ENCODE data around the gene CLTCL1.
"Not testable (repeated sequence)": the region's sequence is repeated elsewhere in the genome, so short reads cannot be mapped to it uniquely, and the experiment has no call there.

CLTCL1 gene

DNA sequence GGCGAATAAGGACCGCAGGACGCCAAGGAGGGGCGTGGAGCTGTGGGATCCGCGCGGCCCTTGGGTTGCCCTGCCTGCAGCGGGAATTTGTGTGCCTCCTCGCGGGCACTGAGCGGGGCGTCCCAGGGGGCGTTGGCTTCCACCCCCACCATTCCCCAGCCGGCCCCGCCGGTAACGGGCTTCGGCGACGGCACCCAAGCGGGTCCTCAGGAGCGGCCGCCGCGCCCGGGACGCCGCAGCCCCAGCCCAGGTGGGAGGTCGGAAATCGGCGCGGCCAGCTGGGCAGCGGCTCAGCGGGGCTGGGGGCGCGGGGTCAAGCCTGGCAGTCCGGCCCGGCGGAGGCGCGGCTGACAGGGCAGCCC lies 320 bp downstream of the CLTCL1 start:
- in situ Hi-C loops (cut with HindIII; ENCODE audit: low sequenced_read_pairs): no loop called here

DNA sequence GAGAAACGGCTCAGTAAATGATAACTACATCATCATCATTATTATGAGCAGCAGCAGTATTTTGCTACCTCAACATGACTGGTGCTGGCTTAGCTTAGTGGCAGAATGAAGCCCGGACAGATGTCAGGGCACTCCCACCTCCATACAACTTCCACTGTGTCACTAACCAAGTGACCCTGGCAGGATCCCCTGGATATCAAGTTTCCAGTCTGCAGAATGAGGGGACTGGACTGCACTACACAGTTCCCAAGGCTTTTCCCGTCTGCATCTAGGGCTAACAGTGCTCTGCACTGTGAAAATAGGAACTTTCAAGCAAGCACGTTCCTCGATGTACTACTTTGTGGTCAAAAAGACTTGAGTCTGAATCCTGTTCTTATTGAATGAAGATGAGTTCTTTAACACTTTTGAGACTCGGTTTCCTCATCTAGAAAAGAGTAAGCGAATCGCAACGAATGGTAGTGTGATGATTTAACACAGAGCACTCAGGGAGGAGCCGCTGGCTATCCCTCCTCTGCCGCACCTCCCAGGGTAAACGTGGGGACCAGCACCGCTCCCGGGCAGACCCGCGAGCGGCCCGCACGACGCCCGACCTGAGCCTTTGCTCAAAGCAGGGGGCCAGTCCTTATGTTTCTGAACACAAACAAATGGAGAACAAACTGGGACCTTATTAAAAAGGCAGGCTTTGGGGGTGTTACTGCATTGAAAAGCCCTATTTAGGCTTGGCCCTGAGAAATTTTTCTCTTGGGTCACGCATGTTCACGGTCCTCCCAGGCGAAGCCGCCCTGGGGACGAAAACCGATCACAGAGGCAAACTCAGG lies 910 bp downstream of the CLTCL1 start:
- in situ Hi-C loops (cut with HindIII; ENCODE audit: low sequenced_read_pairs): no loop called here

GRCh38 chr22:19289475-19290161 lies 1.9 kb downstream of the CLTCL1 start:
- in situ Hi-C loops (cut with HindIII; ENCODE audit: low sequenced_read_pairs): no loop called here

DNA sequence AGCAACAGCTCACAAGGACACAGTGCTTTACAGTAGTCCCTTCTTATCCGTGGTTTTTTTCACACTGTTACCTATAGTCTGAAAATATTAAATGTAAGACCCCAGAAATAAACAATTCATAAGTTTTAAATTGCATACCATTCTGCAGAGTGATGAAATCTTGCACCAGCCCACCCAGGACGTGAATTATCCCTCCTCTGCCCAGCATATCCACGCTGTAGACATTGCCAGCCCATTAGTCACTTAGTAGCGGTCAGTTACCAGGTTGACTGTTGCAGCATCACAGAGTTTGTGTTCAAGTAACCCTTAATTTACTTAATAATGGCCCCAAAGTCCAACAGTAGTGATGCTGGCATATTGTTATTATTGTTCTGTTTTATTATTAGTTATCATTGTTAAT lies 3.6 kb downstream of the CLTCL1 start:
- in situ Hi-C loops (cut with HindIII; ENCODE audit: low sequenced_read_pairs): no loop called here

- in situ Hi-C loops (cut with HindIII; ENCODE audit: low sequenced_read_pairs): no loop called here
Observed at GRCh38 chr22:19287076-19287707, 4.3 kb downstream of the CLTCL1 start.

DNA sequence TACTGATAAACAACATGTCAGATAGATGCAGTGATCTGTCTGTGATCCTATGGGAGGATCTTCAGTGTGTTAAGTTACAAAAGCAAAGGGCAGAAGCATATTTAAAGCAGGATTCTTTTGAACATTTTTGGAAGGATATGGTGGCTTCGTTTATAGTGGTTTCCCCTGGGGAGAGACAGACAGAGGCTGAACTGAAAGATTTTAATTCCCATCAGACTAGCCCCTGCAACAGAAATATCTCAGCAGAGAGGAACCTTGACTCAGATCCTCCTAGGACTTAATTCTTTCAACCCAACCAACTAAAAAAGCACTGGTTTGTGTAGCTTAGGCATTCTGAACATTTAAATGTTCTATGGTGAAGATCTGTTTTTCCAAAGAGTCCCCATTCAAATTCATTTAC lies 5.7 kb downstream of the CLTCL1 start:
- in situ Hi-C loops (cut with HindIII; ENCODE audit: low sequenced_read_pairs): no loop called here

DNA sequence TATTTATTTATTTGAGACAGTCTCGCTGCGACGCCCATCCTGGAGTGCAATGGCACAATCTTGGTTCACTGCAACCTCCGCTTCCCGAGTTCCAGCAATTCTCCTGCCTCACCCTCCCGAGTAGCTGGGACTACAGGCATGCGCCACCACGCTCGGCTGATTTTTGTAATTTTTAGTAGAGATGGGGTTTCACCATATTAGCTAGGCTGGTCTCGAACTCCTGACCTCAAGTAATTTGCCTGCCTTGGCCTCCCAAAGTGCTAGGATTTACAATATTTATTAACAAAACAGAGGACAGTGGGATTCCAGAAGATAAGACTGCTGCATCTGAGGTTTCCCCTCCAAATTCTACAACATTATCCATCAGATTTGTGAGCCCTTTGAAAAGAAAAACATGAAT lies 12.4 kb downstream of the CLTCL1 start:
- in situ Hi-C loops (cut with HindIII; ENCODE audit: low sequenced_read_pairs): not testable (repeated sequence)

DNA sequence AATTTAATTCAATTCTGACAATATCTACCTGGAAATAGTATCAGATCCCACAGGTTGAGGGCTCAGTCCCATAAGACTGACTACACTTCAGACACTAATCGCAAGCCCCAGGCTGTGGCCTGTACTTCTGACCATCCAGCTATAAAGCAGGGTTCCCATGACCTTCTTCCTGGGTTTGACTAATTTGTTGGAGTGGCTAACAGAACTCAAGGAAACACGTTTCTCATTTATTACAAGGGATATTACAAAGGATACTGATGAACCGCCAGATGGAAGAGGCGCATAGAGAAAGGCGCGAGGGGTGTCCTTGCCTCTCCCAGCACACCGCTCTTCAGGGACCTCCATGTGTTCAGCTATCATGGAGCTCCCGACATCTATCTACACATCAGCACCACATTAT lies 13.7 kb downstream of the CLTCL1 start:
- in situ Hi-C loops (cut with HindIII; ENCODE audit: low sequenced_read_pairs): no loop called here

DNA sequence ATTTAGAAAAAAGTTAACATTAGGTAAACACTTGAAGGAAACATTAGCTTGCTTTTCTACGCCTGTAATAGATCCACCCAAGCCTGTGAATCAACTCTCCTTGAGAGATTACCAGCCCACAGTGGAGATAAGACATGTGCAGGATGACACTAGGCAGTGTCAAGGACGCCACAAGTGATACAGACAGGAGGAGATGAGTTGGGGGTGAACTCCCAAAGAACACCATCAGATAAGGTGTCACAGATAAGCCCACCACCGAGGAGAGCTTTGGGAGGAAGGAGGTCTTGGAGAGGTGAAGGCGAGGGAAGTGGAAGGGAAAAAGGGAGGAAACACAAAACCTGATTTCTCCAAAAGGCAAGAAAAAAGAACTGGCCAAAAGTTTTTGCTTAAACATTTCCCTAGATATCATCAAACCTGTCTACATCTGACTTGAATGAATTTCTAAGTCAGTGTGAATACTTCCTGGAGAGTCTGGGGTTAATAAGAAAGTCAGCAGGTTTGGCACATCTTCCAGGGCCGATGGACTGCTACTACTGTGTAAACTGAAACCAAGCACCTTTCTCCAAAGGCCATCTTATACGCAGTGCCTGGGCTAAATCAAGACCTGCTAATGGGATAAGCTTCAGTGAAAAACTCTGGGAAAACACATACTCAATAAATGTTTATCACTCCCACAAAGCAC lies 15.5 kb downstream of the CLTCL1 start:
- in situ Hi-C loops (cut with HindIII; ENCODE audit: low sequenced_read_pairs): no loop called here

DNA sequence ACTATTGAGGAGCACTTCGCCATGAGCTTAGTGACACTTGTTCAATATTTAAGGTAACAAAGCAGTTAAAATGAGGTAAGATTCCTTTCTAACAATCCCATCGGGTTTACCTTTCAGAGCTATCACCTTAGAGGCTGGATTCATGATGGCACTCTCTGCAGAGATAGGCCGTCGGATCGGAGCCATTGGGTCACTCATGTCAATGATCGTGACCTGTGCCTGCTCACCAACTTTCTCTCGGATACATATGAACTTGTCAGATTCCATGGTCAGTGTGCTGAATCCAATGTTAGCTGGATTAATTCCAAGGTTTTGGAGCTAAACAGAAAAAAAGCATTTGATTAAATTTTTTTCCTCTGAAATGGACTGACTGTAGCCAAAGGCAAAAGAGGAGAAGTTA lies 16.0 kb downstream of the CLTCL1 start:
- in situ Hi-C loops (cut with HindIII; ENCODE audit: low sequenced_read_pairs): no loop called here

GRCh38 chr22:19275104-19275503 lies 16.4 kb downstream of the CLTCL1 start:
- in situ Hi-C loops (cut with HindIII; ENCODE audit: low sequenced_read_pairs): no loop called here

DNA sequence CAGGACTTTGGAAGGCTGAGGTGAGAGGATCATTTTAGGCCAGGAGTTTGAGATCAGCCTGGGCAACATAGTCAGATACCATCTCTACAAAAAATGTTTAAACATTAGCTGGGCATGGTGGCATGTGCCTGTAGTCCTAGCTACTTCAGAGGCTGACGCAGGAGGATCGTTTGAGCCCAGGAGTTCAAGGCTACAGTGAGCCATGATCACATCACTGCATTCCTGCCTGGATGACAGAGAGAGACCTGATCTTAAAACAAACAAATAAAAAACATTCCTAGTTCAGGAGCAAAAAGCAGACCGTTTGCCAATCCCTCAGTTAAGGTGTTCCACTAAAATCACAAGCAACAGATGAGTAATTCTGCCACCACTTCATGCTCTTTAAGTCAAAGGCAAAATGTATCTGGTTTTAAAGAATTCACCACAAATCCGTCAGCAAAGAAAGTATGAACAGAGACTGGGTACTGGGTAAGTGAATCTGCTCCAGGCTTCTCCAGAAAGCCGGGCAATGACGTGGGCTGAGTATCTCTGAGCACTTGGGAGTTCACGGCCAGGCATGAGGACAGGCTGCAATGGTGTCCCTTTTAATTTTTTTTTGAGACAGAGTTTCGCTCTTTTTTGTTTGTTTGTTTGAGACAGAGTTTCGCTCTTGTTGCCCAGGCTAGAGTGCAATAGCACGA lies 19.5 kb downstream of the CLTCL1 start:
- in situ Hi-C loops (cut with HindIII; ENCODE audit: low sequenced_read_pairs): no loop called here

DNA sequence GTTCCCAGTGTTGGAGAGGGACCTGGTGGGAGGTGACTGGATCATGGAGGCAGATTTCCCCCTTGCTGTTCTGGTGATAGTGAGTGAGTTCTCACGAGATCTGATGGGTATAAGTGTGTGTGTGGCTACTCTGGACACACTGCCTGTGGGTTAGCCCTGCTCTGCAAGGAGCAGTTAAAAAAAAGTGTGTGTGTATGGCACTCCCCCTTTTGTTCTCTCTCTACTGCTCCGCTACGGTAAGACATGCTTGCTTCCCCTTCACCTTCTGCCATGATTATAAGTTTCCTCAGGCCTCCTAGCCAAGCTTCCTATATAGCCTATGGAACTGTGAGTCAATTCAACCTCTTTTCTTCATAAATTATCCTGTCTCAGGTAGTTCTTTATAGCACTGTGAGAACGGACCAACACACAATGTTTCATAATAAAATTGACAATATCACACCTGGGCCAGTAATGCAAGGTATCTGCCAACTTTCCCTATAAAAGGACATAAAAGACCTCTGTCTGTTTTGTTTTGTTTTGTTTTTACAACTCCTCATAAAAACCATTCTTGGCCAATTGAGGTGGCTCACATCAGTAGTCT lies 20.2 kb downstream of the CLTCL1 start:
- in situ Hi-C loops (cut with HindIII; ENCODE audit: low sequenced_read_pairs): no loop called here

GRCh38 chr22:19270873-19271272 lies 20.6 kb downstream of the CLTCL1 start:
- in situ Hi-C loops (cut with HindIII; ENCODE audit: low sequenced_read_pairs): no loop called here

DNA sequence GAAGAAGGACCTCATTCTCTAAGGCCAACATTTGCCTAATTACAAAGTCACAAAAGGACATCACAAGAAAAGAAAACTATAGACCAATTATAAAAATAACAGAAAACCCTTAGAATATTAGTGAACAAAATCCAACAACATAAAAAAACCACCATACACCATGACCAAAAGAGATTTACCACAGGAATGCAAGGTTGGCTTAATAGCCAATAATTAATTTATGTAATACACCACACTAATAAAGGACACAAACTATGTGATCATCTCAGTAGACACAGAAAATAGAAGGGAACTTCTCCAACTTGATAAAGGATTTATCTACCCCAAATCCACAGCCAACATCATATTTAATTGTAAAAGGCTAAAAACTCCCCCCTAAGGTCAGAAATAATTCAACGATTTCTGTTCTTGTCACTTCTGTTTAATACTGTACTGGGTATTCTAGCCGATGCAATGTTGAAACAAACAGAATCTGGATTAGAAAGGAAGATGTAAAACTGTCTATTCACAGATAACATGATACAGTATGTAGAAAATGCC lies 24.9 kb downstream of the CLTCL1 start:
- in situ Hi-C loops (cut with HindIII; ENCODE audit: low sequenced_read_pairs): no loop called here

GRCh38 chr22:19265779-19266178 lies 25.7 kb downstream of the CLTCL1 start:
- in situ Hi-C loops (cut with HindIII; ENCODE audit: low sequenced_read_pairs): no loop called here

DNA sequence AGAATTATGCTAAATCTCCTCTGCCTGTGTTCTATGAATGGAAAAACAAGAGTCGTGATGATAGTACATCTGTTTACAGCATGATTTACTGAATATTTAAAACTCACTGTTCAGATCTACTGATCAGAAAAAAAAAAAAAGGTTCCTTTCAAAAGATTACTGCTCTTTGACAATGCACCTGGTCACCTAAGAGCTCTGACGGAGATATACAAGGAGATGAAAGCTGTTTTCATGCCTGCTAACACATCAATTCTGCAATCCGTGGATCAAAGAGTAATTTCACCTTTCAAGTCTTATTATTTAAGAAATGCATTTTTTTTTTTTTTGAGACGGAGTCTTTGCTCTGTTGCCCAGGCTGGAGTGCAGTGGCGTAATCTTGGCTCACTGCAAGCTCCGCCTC lies 30.7 kb downstream of the CLTCL1 start:
- in situ Hi-C loops (cut with HindIII; ENCODE audit: low sequenced_read_pairs): no loop called here

GRCh38 chr22:19260194-19260593 lies 31.3 kb downstream of the CLTCL1 start:
- in situ Hi-C loops (cut with HindIII; ENCODE audit: low sequenced_read_pairs): no loop called here

GRCh38 chr22:19258968-19259288 lies 32.6 kb downstream of the CLTCL1 start:
- in situ Hi-C loops (cut with HindIII; ENCODE audit: low sequenced_read_pairs): not testable (repeated sequence)

- in situ Hi-C loops (cut with HindIII; ENCODE audit: low sequenced_read_pairs): no loop called here
Observed at GRCh38 chr22:19258371-19258770, 33.1 kb downstream of the CLTCL1 start.

Measured in endothelial cell of hepatic sinusoid (primary cell).